DMS153 (cell line): Measurements from ENCODE around the gene CCNG2.
A peak's percentile ranks its signal among the peaks of the same experiment; 100 is the strongest.

ENCODE experiments used
- DNase-seq: peaks from one replicate; lab custom pipeline; 2025; lab: John Stamatoyannopoulos, UW

CCNG2 gene

GRCh38 chr4:77204621-77205020, 47.6 kb downstream of the CCNG2 start:
- no peak for DNase-seq

- DNase-seq = no peak
Observed at GRCh38 chr4:77209012-77209411, 52.0 kb downstream of the CCNG2 start.

- DNase-seq = peak; percentile 21
Observed at GRCh38 chr4:77209936-77210335, 52.9 kb downstream of the CCNG2 start.

GRCh38 chr4:77215107-77215506, 58.1 kb downstream of the CCNG2 start:
- DNase-seq = no peak

GRCh38 chr4:77217526-77217925, 60.5 kb downstream of the CCNG2 start:
- no peak for DNase-seq

- no peak for DNase-seq
Observed at GRCh38 chr4:77219266-77219665, 62.3 kb downstream of the CCNG2 start.
